Neural progenitor cell (in vitro differentiated cells): ENCODE measurements around the gene CAV2. TPM values are rescaled to one million over a fixed set of nuclear protein-coding genes. Genes with fewer than 3 reads are reported as not detected.

ENCODE experiments used
- DNase-seq: peaks from one replicate; pipeline ENCODE4 v3.0.0-alpha.2; 2016; ENCODE audit warnings: low spot score
- H2AFZ ChIP-seq: fragments of 200-600 bp; sonication (generic); replicated peaks from 2 replicates; pipeline ENCODE4 v1.6.1; 2016; ENCODE audit warnings: antibody characterized with exemption
- H3F3A ChIP-seq: fragments of 200-600 bp; sonication (generic); 2 replicates; pipeline ENCODE4 v1.6.1; 2016; ENCODE audit warnings: antibody characterized with exemption, low read depth
- H3K27ac ChIP-seq: fragments of 200-600 bp; sonication (generic); 2 replicates; pipeline ENCODE4 v1.5.1; 2016; ENCODE audit warnings: mild to moderate bottlenecking
- H3K27me3 ChIP-seq: fragments of 200-600 bp; sonication (generic); 2 replicates; pipeline ENCODE4 v1.6.1; 2016; ENCODE audit warnings: mild to moderate bottlenecking, moderate library complexity
- H3K36me3 ChIP-seq: fragments of 200-600 bp; sonication (generic); 2 replicates; pipeline ENCODE4 v1.5.1; 2016
- H3K4me1 ChIP-seq: fragments of 200-600 bp; sonication (generic); 2 replicates; pipeline ENCODE4 v1.6.1; 2016; ENCODE audit warnings: mixed run types
- H3K4me2 ChIP-seq: fragments of 200-600 bp; sonication (generic); 2 replicates; pipeline ENCODE4 v1.6.1; 2016
- H3K4me3 ChIP-seq: fragments of 200-600 bp; sonication (generic); 2 replicates; pipeline ENCODE4 v1.5.1; 2016
- H3K79me2 ChIP-seq: fragments of 200-600 bp; sonication (generic); 2 replicates; pipeline ENCODE4 v1.6.1; 2016; ENCODE audit warnings: low read depth
- H3K9ac ChIP-seq: fragments of 200-600 bp; sonication (generic); 2 replicates; pipeline ENCODE4 v1.6.1; 2016
- H3K9me3 ChIP-seq: fragments of 200-600 bp; sonication (generic); 2 replicates; pipeline ENCODE4 v1.5.1; 2016; ENCODE audit warnings: low read depth
- H4K20me1 ChIP-seq: fragments of 200-600 bp; sonication (generic); 2 replicates; pipeline ENCODE4 v1.6.1; 2016; ENCODE audit warnings: low read depth
- H3K27ac Mint-ChIP-seq: 3 replicates; pipeline ENCODE4 v1.8.0; 2021; ENCODE audit warnings: mixed read lengths
- H3K27me3 Mint-ChIP-seq: 2 replicates; pipeline ENCODE4 v1.8.0; 2022; ENCODE audit warnings: low read depth, mild to moderate bottlenecking, inconsistent platforms, moderate library complexity, mixed read lengths; ENCODE audit not compliant: insufficient read depth
- H3K36me3 Mint-ChIP-seq: 3 replicates; pipeline ENCODE4 v1.8.0; 2021; ENCODE audit warnings: mixed read lengths
- H3K4me1 Mint-ChIP-seq: 3 replicates; pipeline ENCODE4 v1.8.0; 2021; ENCODE audit warnings: mixed read lengths
- H3K4me3 Mint-ChIP-seq: 3 replicates; pipeline ENCODE4 v1.8.0; 2021; ENCODE audit warnings: mild to moderate bottlenecking, moderate library complexity, mixed read lengths
- H3K9me3 Mint-ChIP-seq: 3 replicates; pipeline ENCODE4 v1.8.0; 2020; ENCODE audit warnings: mixed read lengths
- CTCF ChIP-seq: fragments of 200-600 bp; sonication (generic); IDR thresholded peaks from 2 replicates; pipeline ENCODE4 v1.5.1; 2017; ENCODE audit warnings: antibody characterized with exemption, mild to moderate bottlenecking
- EZH2 ChIP-seq: fragments of 200-600 bp; sonication (generic); IDR thresholded peaks from 2 replicates; pipeline ENCODE4 v1.6.1; 2017; ENCODE audit warnings: antibody characterized with exemption, mild to moderate bottlenecking, moderate library complexity
- EZH2phosphoT487 ChIP-seq: fragments of 200-600 bp; sonication (generic); IDR thresholded peaks from 2 replicates; pipeline ENCODE4 v1.6.1; 2017; ENCODE audit warnings: antibody characterized with exemption
- total RNA-seq: library from RNA; depleted of rRNA; stranded (reverse); fragments of >200 nt; gene quantifications from 2 replicates; pipeline ENCODE4 v1.2.3, GENCODE V29; 2015; ENCODE audit warnings: low replicate concordance

Gene CAV2
- total RNA-seq, 1 donor from 2014 or later, result 0.37 TPM

- Histone ChIP-seq H3F3A (no peaks in the 10 kb centered on the region), H3K27ac (no peak overlapping the region), H3K9ac (no peak overlapping the region), H2AFZ (no peak overlapping the region), H3K79me2 (no peaks in the 10 kb centered on the region), H4K20me1 (no peaks in the 10 kb centered on the region), H3K4me2 (no peak overlapping the region), H3K27me3 (no peaks in the 10 kb centered on the region), H3K4me3 (no peak overlapping the region), H3K9me3 (no peaks in the 10 kb centered on the region), H3K36me3 (no peaks in the 10 kb centered on the region), H3K4me1 (no peaks in the 10 kb centered on the region)
- Mint-ChIP-seq H3K4me3 (no peak overlapping the region), H3K27me3 (no peaks in the 10 kb centered on the region), H3K27ac (no peak overlapping the region), H3K9me3 (no peaks in the 10 kb centered on the region), H3K36me3 (peaks cover 2% of the 10 kb centered on the region), H3K4me1 (no peaks in the 10 kb centered on the region)
- DNase-seq, result no peak
- no peak for TF ChIP-seq CTCF
- TF ChIP-seq EZH2, result no peak
- no peak for TF ChIP-seq EZH2phosphoT487
Observed at GRCh38 chr7:116538138-116538537, 38.6 kb downstream of the CAV2 start.

- H3K4me3 ChIP-seq, result no peak overlapping the region
- no peak overlapping the region for H3K9ac ChIP-seq
- no peaks in the 10 kb centered on the region for H3F3A ChIP-seq
- no peak overlapping the region for H3K4me3 Mint-ChIP-seq
- H3K9me3 Mint-ChIP-seq, result no peaks in the 10 kb centered on the region
- no peak overlapping the region for H3K27ac Mint-ChIP-seq
- no peaks in the 10 kb centered on the region for H3K27me3 ChIP-seq
- H2AFZ ChIP-seq, result no peak overlapping the region
- no peaks in the 10 kb centered on the region for H3K4me1 ChIP-seq
- H4K20me1 ChIP-seq, result no peaks in the 10 kb centered on the region
- H3K79me2 ChIP-seq, result no peaks in the 10 kb centered on the region
- no peaks in the 10 kb centered on the region for H3K4me1 Mint-ChIP-seq
- TF ChIP-seq CTCF, result no peak
- TF ChIP-seq EZH2, result no peak
- no peak for TF ChIP-seq EZH2phosphoT487
- peaks cover 2% of the 10 kb centered on the region for H3K36me3 Mint-ChIP-seq
- H3K27ac ChIP-seq, result no peak overlapping the region
- no peaks in the 10 kb centered on the region for H3K27me3 Mint-ChIP-seq
- H3K4me2 ChIP-seq, result no peak overlapping the region
- no peaks in the 10 kb centered on the region for H3K9me3 ChIP-seq
- no peak for DNase-seq
- H3K36me3 ChIP-seq, result no peaks in the 10 kb centered on the region
Observed at GRCh38 chr7:116539879-116540278, 40.3 kb downstream of the CAV2 start.

DNA sequence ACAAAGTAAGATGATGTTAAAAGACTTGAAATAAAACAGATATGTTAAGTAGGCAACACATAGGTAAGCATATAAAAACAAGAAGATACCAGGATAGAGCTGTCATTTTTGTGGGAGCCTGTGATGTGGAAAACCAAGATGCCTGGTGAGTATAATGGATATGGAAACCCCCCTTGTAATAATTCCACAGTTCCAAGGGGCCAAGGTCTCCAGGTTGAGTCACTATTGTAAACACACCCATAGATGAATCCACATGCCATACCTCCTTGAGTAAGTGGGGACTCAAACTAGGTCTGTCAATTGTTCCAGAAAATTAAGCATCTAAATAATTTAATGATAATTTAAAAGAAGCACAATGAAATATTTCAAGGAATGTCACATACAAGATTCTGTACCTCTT, 41.2 kb downstream of the CAV2 start:
- no peaks in the 10 kb centered on the region for H3K4me1 Mint-ChIP-seq
- no peaks in the 10 kb centered on the region for H3K79me2 ChIP-seq
- no peak overlapping the region for H3K4me2 ChIP-seq

More for the DNA sequence above, 41.2 kb downstream of the CAV2 start:
- Histone ChIP-seq H4K20me1 (no peaks in the 10 kb centered on the region), H3K27ac (no peak overlapping the region), H3K4me3 (no peak overlapping the region), H3F3A (no peaks in the 10 kb centered on the region), H3K27me3 (no peaks in the 10 kb centered on the region), H3K9ac (no peak overlapping the region), H3K4me1 (no peaks in the 10 kb centered on the region), H3K36me3 (no peaks in the 10 kb centered on the region), H3K9me3 (no peaks in the 10 kb centered on the region), H2AFZ (no peak overlapping the region)
- no peak for DNase-seq
- TF ChIP-seq EZH2, result no peak
- TF ChIP-seq CTCF, result no peak
- TF ChIP-seq EZH2phosphoT487, result no peak
- no peak overlapping the region for H3K27ac Mint-ChIP-seq
- peaks cover 2% of the 10 kb centered on the region for H3K36me3 Mint-ChIP-seq
- no peaks in the 10 kb centered on the region for H3K9me3 Mint-ChIP-seq
- no peak overlapping the region for H3K4me3 Mint-ChIP-seq
- no peaks in the 10 kb centered on the region for H3K27me3 Mint-ChIP-seq
